GM12891 (cell line): ENCODE results near the gene EEF1AKMT3.

Source experiments
- DNase-seq: peaks from one replicate; pipeline ENCODE4 v3.0.0; 2011; ENCODE audit warnings: low spot score; ENCODE audit not compliant: insufficient read length
- FAIRE-seq: peaks from 2 replicates; lab custom pipeline; 2011; peaks lifted over from hg19 to GRCh38; lab: Jason Lieb, UNC
- PAX5 ChIP-seq: IDR thresholded peaks from 2 replicates; pipeline ENCODE4 v1.6.1; 2011; ENCODE audit warnings: low read length, moderate library complexity, mild to moderate bottlenecking; ENCODE audit not compliant: insufficient read depth, severe bottlenecking
- POLR2A ChIP-seq: IDR thresholded peaks from 2 replicates; pipeline ENCODE4 v1.6.1; 2011; ENCODE audit warnings: low read depth, low read length, control low read depth
- POLR2AphosphoS5 ChIP-seq: IDR thresholded peaks from 2 replicates; pipeline ENCODE4 v1.6.1; 2011; ENCODE audit warnings: low read depth, low read length, control low read depth
- POU2F2 ChIP-seq: IDR thresholded peaks from 2 replicates; pipeline ENCODE4 v1.6.1; 2011; ENCODE audit warnings: low read depth, mild to moderate bottlenecking, control low read depth, low read length, moderate library complexity
- SPI1 ChIP-seq: IDR thresholded peaks from 2 replicates; pipeline ENCODE4 v1.6.1; 2011; ENCODE audit warnings: low read depth, low read length, control low read depth
- TAF1 ChIP-seq: IDR thresholded peaks from 2 replicates; pipeline ENCODE4 v1.6.1; 2011; ENCODE audit warnings: low read depth, low read length, control low read depth

Gene EEF1AKMT3

GRCh38 chr12:57821474-57822214 lies 49.2 kb downstream of the EEF1AKMT3 start:
- TF ChIP-seq PAX5 = no peak
- no peak for TF ChIP-seq POLR2AphosphoS5
- no peak for TF ChIP-seq POLR2A
- no peak for TF ChIP-seq SPI1
- TF ChIP-seq POU2F2 = no peak
- TF ChIP-seq TAF1 = no peak
- DNase-seq = no peak
- peak; percentile 43 for FAIRE-seq

- no peak for DNase-seq
- TF ChIP-seq TAF1 = no peak
- FAIRE-seq = no peak
Measured at GRCh38 chr12:57822392-57823130, 50.1 kb downstream of the EEF1AKMT3 start.

GRCh38 chr12:57823131-57823907 lies 50.9 kb downstream of the EEF1AKMT3 start:
- FAIRE-seq = no peak
- no peak for TF ChIP-seq PAX5
- TF ChIP-seq TAF1 = no peak
- TF ChIP-seq POLR2AphosphoS5 = no peak
- TF ChIP-seq POLR2A = no peak
- no peak for TF ChIP-seq POU2F2
- TF ChIP-seq SPI1 = no peak

DNA sequence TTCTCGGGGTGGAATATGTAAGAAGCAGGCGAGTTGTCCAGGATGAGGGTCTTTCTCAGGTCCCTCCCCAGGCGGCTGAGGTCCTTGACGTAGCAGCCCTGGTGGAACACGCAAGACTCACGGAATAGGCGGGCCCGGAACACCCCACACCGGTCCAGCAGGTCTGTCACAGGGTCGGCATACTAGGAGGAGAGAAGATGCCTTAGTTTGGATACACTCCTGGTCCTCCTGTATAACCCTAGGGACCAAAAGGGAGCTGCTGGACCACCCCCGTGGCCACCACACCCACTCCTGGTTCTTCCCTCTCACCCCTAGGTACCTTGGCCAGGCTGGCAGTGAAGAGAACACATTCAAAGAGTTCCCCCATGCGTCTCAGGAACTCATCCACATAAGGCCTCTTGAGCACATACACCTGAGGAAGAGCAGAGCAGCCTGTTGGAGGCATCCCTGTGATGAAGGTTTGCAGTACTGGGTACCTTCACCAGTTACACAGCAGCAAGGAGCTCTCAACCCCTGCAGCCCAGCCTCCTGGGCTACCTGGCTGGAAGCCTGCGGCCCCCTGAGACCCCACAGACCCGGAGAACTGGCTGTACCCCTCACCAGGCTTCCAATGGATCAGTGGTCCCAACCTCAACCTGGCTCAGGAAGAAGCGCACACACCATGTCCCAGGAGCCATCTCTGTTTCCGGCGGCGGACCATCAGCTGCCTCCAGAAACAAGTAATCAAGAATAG lies 51.7 kb downstream of the EEF1AKMT3 start:
- FAIRE-seq (no peak), DNase-seq (no peak)
- TF ChIP-seq PAX5 = no peak
- TF ChIP-seq POU2F2 = no peak
- TF ChIP-seq POLR2AphosphoS5 = no peak
- TF ChIP-seq TAF1 = no peak
- TF ChIP-seq POLR2A = no peak
- TF ChIP-seq SPI1 = no peak

More at GRCh38 chr12:57823131-57823907, 50.9 kb downstream of the EEF1AKMT3 start:
- no peak for DNase-seq

- DNase-seq = no peak
- no peak for FAIRE-seq
- TF ChIP-seq SPI1 = no peak
- no peak for TF ChIP-seq POLR2AphosphoS5
- no peak for TF ChIP-seq PAX5
- no peak for TF ChIP-seq POU2F2
- TF ChIP-seq TAF1 = no peak
- TF ChIP-seq POLR2A = no peak
Measured at GRCh38 chr12:57825451-57825850, 53.0 kb downstream of the EEF1AKMT3 start.

DNA sequence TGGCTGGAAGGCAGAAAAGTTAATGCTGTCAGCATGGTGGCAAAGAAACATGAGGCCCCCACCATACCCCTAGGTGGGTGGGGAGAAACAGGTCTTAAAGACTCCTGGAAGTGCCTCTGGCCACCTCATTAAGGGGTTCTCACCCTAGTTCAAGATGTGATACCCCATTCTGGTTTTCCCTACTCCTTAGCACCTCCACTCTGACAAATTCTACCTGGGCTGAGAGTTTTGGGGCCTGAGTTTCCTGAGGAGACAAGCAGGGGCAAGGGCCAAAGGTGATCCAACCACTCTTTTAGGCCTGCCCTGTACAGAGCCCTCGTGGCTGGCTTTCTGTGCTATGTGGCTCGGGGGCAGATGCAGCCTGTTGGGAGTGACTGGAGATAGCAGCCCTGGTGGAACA lies 54.0 kb downstream of the EEF1AKMT3 start:
- DNase-seq = no peak
- no peak for FAIRE-seq
- TF ChIP-seq POLR2A (no peak), PAX5 (no peak), POU2F2 (no peak), SPI1 (no peak), TAF1 (no peak), POLR2AphosphoS5 (no peak)

GRCh38 chr12:57826966-57827365 lies 54.6 kb downstream of the EEF1AKMT3 start:
- TF ChIP-seq POLR2AphosphoS5 = no peak
- TF ChIP-seq PAX5 = no peak
- no peak for TF ChIP-seq SPI1
- TF ChIP-seq TAF1 = no peak
- TF ChIP-seq POU2F2 = no peak
- no peak for TF ChIP-seq POLR2A
- FAIRE-seq (peak; percentile 65), DNase-seq (no peak)

- no peak for FAIRE-seq
- TF ChIP-seq TAF1 (no peak), SPI1 (no peak), POLR2A (no peak), POLR2AphosphoS5 (no peak), POU2F2 (no peak), PAX5 (no peak)
- no peak for DNase-seq
Measured at GRCh38 chr12:57829025-57829777, 56.8 kb downstream of the EEF1AKMT3 start.

- DNase-seq = no peak
- TF ChIP-seq PAX5 (no peak), POLR2AphosphoS5 (no peak), SPI1 (no peak), TAF1 (no peak), POU2F2 (no peak), POLR2A (no peak)
- FAIRE-seq = no peak
Measured at GRCh38 chr12:57830393-57830792, 58.0 kb downstream of the EEF1AKMT3 start.
